A673 (cell line): ENCODE measurements around the gene GNA14. TPM values are rescaled to one million over a fixed set of nuclear protein-coding genes. Genes with fewer than 3 reads are reported as not detected.

Experiments
- BruUV-seq: library from RNA; stranded (reverse); fragments of 400-500 nt; replicated peaks from 2 replicates; lab custom pipeline; 2021; lab: Mats Ljungman, UMichigan
- CTCF ChIA-PET: fragments of 300-600 bp; sonication (Branson Sonifier 250); formaldehyde crosslinking; loops from one replicate; lab custom pipeline; 2022; ENCODE audit warnings: antibody characterized with exemption; lab: Charles Lee
- POLR2A ChIA-PET: fragments of 300-600 bp; sonication (Branson Sonifier 250); formaldehyde crosslinking; loops from one replicate; lab custom pipeline; 2022; ENCODE audit warnings: antibody characterized with exemption; ENCODE audit not compliant: low non-redundant PET; lab: Charles Lee
- DNase-seq: peaks from one replicate; pipeline ENCODE4 v3.0.0-alpha.2; 2015; ENCODE audit warnings: low spot score
- H3K27ac ChIP-seq: fragments of 200-600 bp; sonication (generic); 2 replicates; pipeline ENCODE4 v1.5.1; 2016; ENCODE audit warnings: mixed run types, low read depth, mild to moderate bottlenecking, mixed read lengths, antibody characterized with exemption, low read length; ENCODE audit not compliant: poor library complexity, severe bottlenecking
- H3K27me3 ChIP-seq: fragments of 200-600 bp; sonication (generic); replicated peaks from 2 replicates; pipeline ENCODE4 v1.6.1; 2017; ENCODE audit warnings: mixed run types, low read depth, mild to moderate bottlenecking, mixed read lengths, antibody characterized with exemption, low read length; ENCODE audit not compliant: insufficient read depth, poor library complexity
- H3K36me3 ChIP-seq: fragments of 200-600 bp; sonication (generic); 2 replicates; pipeline ENCODE4 v1.6.1; 2016; ENCODE audit warnings: mixed run types, mild to moderate bottlenecking, mixed read lengths, antibody characterized with exemption, low read length; ENCODE audit not compliant: insufficient read depth, poor library complexity, severe bottlenecking
- H3K4me1 ChIP-seq: fragments of 200-600 bp; sonication (generic); 2 replicates; pipeline ENCODE4 v1.6.1; 2017; ENCODE audit warnings: mixed run types, mild to moderate bottlenecking, mixed read lengths, antibody characterized with exemption, low read length; ENCODE audit not compliant: insufficient read depth, poor library complexity, severe bottlenecking
- H3K4me3 ChIP-seq: fragments of 200-600 bp; sonication (generic); 2 replicates; pipeline ENCODE4 v1.5.1; 2016; ENCODE audit warnings: low read depth, mixed run types, mild to moderate bottlenecking, mixed read lengths, low read length; ENCODE audit not compliant: poor library complexity, severe bottlenecking
- H3K9me3 ChIP-seq: fragments of 200-600 bp; sonication (generic); 2 replicates; pipeline ENCODE4 v1.6.1; 2016; ENCODE audit warnings: mixed run types, low read depth, mild to moderate bottlenecking, mixed read lengths, antibody characterized with exemption, low read length; ENCODE audit not compliant: poor library complexity, severe bottlenecking
- EZH2 ChIP-seq: fragments of 200-600 bp; sonication (generic); IDR thresholded peaks from 2 replicates; pipeline ENCODE4 v1.6.1; 2017; ENCODE audit warnings: borderline replicate concordance, low read depth, mild to moderate bottlenecking, mixed read lengths, antibody characterized with exemption, low read length; ENCODE audit not compliant: poor library complexity, severe bottlenecking
- intact Hi-C: fragments of 100-400 bp; cut with micrococcal nuclease; formaldehyde crosslinking; loops from one replicate; pipeline ENCODE4 v1.10.0; 2022; ENCODE audit not compliant: unreplicated experiment
- total RNA-seq: library from RNA; stranded (reverse); gene quantifications from 2 replicates; pipeline ENCODE4 v1.2.3, GENCODE V29; 2021
- TF ChIP-seq, protein P1 (sequence below): fragments of 300-800, 200-600 bp; sonication (generic); conservative IDR thresholded peaks from 2 replicates; pipeline ENCODE4 v1.5.1; 2017; ENCODE audit warnings: low read depth, mild to moderate bottlenecking, antibody characterized with exemption, low read length, moderate library complexity, mixed read lengths

The GNA14 gene
- total RNA-seq, 1 experiment from 2014 or later, result 2.7 TPM

- BruUV-seq, result no TSS peak
- ChIA-PET POLR2A (no interaction called here), CTCF (interaction anchor here (0.5 to 1.3 kb wide), 2 partner anchors 31 to 99 kb away, joined by 4 to 5 read pairs; no protein-coding TSS in a partner anchor)
- no peaks in the 10 kb centered on the region for H3K9me3 ChIP-seq
- DNase-seq, result peak; percentile 80
- H3K36me3 ChIP-seq, result no peaks in the 10 kb centered on the region
- peaks cover 16% of the 10 kb centered on the region for H3K4me1 ChIP-seq
- H3K4me3 ChIP-seq, result no peak overlapping the region
- no peak for TF ChIP-seq EZH2
- TF ChIP-seq, protein P1, sequence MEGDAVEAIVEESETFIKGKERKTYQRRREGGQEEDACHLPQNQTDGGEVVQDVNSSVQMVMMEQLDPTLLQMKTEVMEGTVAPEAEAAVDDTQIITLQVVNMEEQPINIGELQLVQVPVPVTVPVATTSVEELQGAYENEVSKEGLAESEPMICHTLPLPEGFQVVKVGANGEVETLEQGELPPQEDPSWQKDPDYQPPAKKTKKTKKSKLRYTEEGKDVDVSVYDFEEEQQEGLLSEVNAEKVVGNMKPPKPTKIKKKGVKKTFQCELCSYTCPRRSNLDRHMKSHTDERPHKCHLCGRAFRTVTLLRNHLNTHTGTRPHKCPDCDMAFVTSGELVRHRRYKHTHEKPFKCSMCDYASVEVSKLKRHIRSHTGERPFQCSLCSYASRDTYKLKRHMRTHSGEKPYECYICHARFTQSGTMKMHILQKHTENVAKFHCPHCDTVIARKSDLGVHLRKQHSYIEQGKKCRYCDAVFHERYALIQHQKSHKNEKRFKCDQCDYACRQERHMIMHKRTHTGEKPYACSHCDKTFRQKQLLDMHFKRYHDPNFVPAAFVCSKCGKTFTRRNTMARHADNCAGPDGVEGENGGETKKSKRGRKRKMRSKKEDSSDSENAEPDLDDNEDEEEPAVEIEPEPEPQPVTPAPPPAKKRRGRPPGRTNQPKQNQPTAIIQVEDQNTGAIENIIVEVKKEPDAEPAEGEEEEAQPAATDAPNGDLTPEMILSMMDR, result no peak
- intact Hi-C loops, result loop anchor here (1.0 to 5.0 kb wide), 2 partner anchors 14 to 134 kb away; no protein-coding TSS in a partner anchor
- peaks cover 5% of the 10 kb centered on the region for H3K27me3 ChIP-seq
- H3K27ac ChIP-seq, result no peak overlapping the region
Measured at GRCh38 chr9:77426712-77427111, 221.4 kb downstream of the GNA14 start.

GRCh38 chr9:77424993-77425392, 223.1 kb downstream of the GNA14 start:
- Histone ChIP-seq H3K27me3 (peaks cover 5% of the 10 kb centered on the region), H3K4me1 (peaks cover 16% of the 10 kb centered on the region), H3K27ac (no peak overlapping the region), H3K9me3 (no peaks in the 10 kb centered on the region), H3K36me3 (no peaks in the 10 kb centered on the region), H3K4me3 (no peak overlapping the region)
- POLR2A ChIA-PET, result no interaction called here
- intact Hi-C loops, result loop anchor here (5.0 kb wide), 1 partner anchor 133 kb away; no protein-coding TSS in a partner anchor
- no TSS peak for BruUV-seq
- no peak for DNase-seq
- CTCF ChIA-PET, result no interaction called here
- TF ChIP-seq, protein P1, result no peak
- no peak for TF ChIP-seq EZH2

DNA sequence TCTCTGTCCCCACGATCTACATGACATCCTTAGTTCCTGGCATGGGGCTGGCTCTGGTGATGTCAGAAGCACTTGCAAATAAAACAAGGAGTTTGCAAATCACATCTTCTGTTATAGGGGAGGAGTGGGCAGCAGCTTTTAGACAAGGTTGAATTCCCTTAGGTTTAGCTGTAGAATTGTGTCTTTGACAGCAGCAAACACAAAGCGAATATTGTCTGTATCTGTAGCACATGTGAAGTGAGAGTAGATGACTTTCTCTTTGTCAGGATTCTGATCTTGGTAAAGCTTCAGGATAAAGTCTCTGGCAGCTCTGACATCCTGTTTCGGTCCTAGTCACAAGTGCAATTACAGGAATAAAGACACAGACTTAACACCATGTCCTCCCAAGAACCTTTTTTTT, 224.3 kb downstream of the GNA14 start:
- Histone ChIP-seq H3K9me3 (no peaks in the 10 kb centered on the region), H3K27ac (no peak overlapping the region), H3K4me3 (no peak overlapping the region), H3K4me1 (peaks cover 16% of the 10 kb centered on the region), H3K27me3 (peaks cover 2% of the 10 kb centered on the region), H3K36me3 (no peaks in the 10 kb centered on the region)
- no peak for DNase-seq
- BruUV-seq, result no TSS peak
- intact Hi-C loops, result no loop called here
- POLR2A ChIA-PET, result no interaction called here
- CTCF ChIA-PET, result no interaction called here
- TF ChIP-seq, protein P1, result no peak
- TF ChIP-seq EZH2, result no peak
